Stomach (tissue), 9 donors: Measurements from ENCODE around the gene WDPCP. TPM values are rescaled to one million over a fixed set of nuclear protein-coding genes. Genes with fewer than 3 reads are reported as not detected.

ENCODE experiments used
- DNase-seq, 2 donors: peaks; one replicate each; pipeline versions ENCODE4 v3.0.0 to v3.0.0-alpha.2; 2013 to 2019
- H3K27ac ChIP-seq, 5 donors: fragments of 200-600 bp in 4 of 5; sonication (generic) in 4 of 5; one replicate each; pipeline ENCODE4 v1.5.1; 2013 to 2019; ENCODE audit warnings: mild to moderate bottlenecking in 1 of 5, moderate library complexity in 1 of 5
- H3K27me3 ChIP-seq, 3 donors: fragments of 200-600 bp; sonication (generic); one replicate each; pipeline ENCODE4 v1.5.1; 2017 to 2019; ENCODE audit warnings: mixed run types in 1 of 3
- H3K36me3 ChIP-seq, 4 donors: fragments of 200-600 bp; sonication (generic); 1 replicate in 3 of 4; 2 replicates in 1 of 4; pipeline ENCODE4 v1.5.1; 2016 to 2019
- H3K4me1 ChIP-seq, 4 donors: fragments of 200-600 bp; sonication (generic); one replicate each; pipeline ENCODE4 v1.5.1; 2016 to 2019
- H3K4me3 ChIP-seq, 4 donors: fragments of 200-600 bp; sonication (generic) in 3 of 4; one replicate each; pipeline ENCODE4 v1.5.1; 2016 to 2019; ENCODE audit warnings: mild to moderate bottlenecking in 1 of 4
- H3K9me3 ChIP-seq, 4 donors: fragments of 200-600 bp; sonication (generic); one replicate each; pipeline ENCODE4 v1.5.1; 2016 to 2019
- CTCF ChIP-seq, 7 experiments: fragments of 450-650 bp in 4 of 7; fragments of 200-600 bp in 3 of 7; sonication (generic) in 3 of 7; IDR thresholded peaks; one replicate each; pipeline ENCODE4 v1.5.1; 2016 to 2019; ENCODE audit warnings: antibody characterized with exemption in 7 of 7, control low read depth in 2 of 7, mild to moderate bottlenecking in 1 of 7
- EP300 ChIP-seq: sonication (generic); formaldehyde crosslinking; IDR thresholded peaks from one replicate; pipeline ENCODE4 v1.6.1; 2017; ENCODE audit warnings: antibody characterized with exemption
- POLR2A ChIP-seq, 4 donors: fragments of 450-650 bp; IDR thresholded peaks; one replicate each; pipeline ENCODE4 v1.6.1; 2016; ENCODE audit warnings: antibody characterized with exemption in 4 of 4, control low read depth in 2 of 4, mild to moderate bottlenecking in 1 of 4, moderate library complexity in 1 of 4
- POLR2AphosphoS5 ChIP-seq, 3 donors: sonication (generic); formaldehyde crosslinking; IDR thresholded peaks; one replicate each; pipeline ENCODE4 v1.6.1; 2016; ENCODE audit warnings: antibody characterized with exemption in 3 of 3
- WGBS, 5 donors: extraction: QIAGEN DNeasy Blood & Tissue Kit in 3 of 5; methylation state at CpG; one replicate each; pipeline versions ENCODE4 v1.1.5 to v1.1.7; 2013 to 2018; 5-methylcytosine and 5-hydroxymethylcytosine counted together
- intact Hi-C: fragments of 100-400 bp; cut with DNase I; formaldehyde crosslinking; loops from one replicate; pipeline ENCODE4 v1.15.1; 2023; ENCODE audit warnings: low total_unique reads
- polyA plus RNA-seq, 3 donors: library from polyadenylated mRNA; stranded (reverse); fragments of 200-250 nt; gene quantifications; one replicate each; pipeline ENCODE4 v1.2.3, GENCODE V29; 2013
- total RNA-seq, 5 donors: library from RNA; depleted of rRNA; stranded (reverse); fragments of >200 nt; gene quantifications; one replicate each; pipeline versions ENCODE4 v1.1.0 to v1.2.3, GENCODE V29; 2014 to 2016
- donor health status: healthy with polysubstance abuse.
- donor health status: Bipolar disorder and iron deficiency.
- donor health status: healthy.

Gene WDPCP
- total and polyA plus RNA-seq, 8 donors: 1.9 to 38.8 (median 7.7) TPM

GRCh38 chr2:63494968-63495367 is 93.3 kb downstream of the WDPCP start:
- WGBS, 5 donors: 90 to 100% (median 95%) methylated on average over 1 of the region's 1 CpG
- Histone ChIP-seq H3K4me1 (no peaks in the 10 kb centered on the region), H3K9me3 (no peaks in the 10 kb centered on the region), H3K27me3 (no peaks in the 10 kb centered on the region), H3K4me3 (no peak overlapping the region), H3K36me3 (peaks cover 0 to 4% (median 0%) of the 10 kb centered on the region in 4 donors), H3K27ac (no peak overlapping the region)
- TF ChIP-seq POLR2A (IDR thresholded peaks at IDR 0.05) (no peak), EP300 (no peak), POLR2AphosphoS5 (IDR thresholded peaks at IDR 0.05) (no peak), CTCF (IDR thresholded peaks at IDR 0.05) (no peak)
- DNase-seq: no peak
- intact Hi-C loops: no loop called here

- no peak for DNase-seq
- intact Hi-C loops: no loop called here
- no peaks in the 10 kb centered on the region for H3K27me3 ChIP-seq
- WGBS, 5 donors: 86 to 91% (median 89%) methylated on average over 7 of the region's 7 CpGs
- H3K27ac ChIP-seq: no peak overlapping the region
- H3K9me3 ChIP-seq: no peaks in the 10 kb centered on the region
- no peaks in the 10 kb centered on the region for H3K4me1 ChIP-seq
- peaks cover 0 to 4% (median 0%) of the 10 kb centered on the region in 4 donors for H3K36me3 ChIP-seq
- no peak for TF ChIP-seq CTCF (IDR thresholded peaks at IDR 0.05)
- no peak overlapping the region for H3K4me3 ChIP-seq
These were observed 94.2 kb downstream of the WDPCP start for GRCh38 chr2:63494100-63494499.

- no peak overlapping the region for H3K4me3 ChIP-seq
- no peaks in the 10 kb centered on the region for H3K9me3 ChIP-seq
- peak in 1 of 2 donors; percentile 69 for DNase-seq
- intact Hi-C loops: no loop called here
- no peaks in the 10 kb centered on the region for H3K27me3 ChIP-seq
- TF ChIP-seq CTCF (IDR thresholded peaks at IDR 0.05) (peak in 3 of 7 experiments; percentile 28 to 41 (median 31)), EP300 (no peak), POLR2AphosphoS5 (IDR thresholded peaks at IDR 0.05) (no peak), POLR2A (IDR thresholded peaks at IDR 0.05) (no peak)
- no peak overlapping the region for H3K27ac ChIP-seq
- H3K4me1 ChIP-seq: no peaks in the 10 kb centered on the region
- WGBS, 5 donors: 63 to 74% (median 67%) methylated on average over 2 of the region's 2 CpGs
- H3K36me3 ChIP-seq: peaks cover 0 to 4% (median 0%) of the 10 kb centered on the region in 4 donors
These were observed 100.1 kb downstream of the WDPCP start for GRCh38 chr2:63488118-63488713.

- TF ChIP-seq EP300 (no peak), POLR2AphosphoS5 (IDR thresholded peaks at IDR 0.05) (no peak), CTCF (IDR thresholded peaks at IDR 0.05) (no peak)
- no peaks in the 10 kb centered on the region for H3K4me1 ChIP-seq
- WGBS, 5 donors: 76 to 88% (median 82%) methylated on average over 2 of the region's 2 CpGs
- DNase-seq: no peak
- intact Hi-C loops: no loop called here
- no peaks in the 10 kb centered on the region for H3K27me3 ChIP-seq
- H3K27ac ChIP-seq: no peak overlapping the region
- H3K4me3 ChIP-seq: no peak overlapping the region
- no peaks in the 10 kb centered on the region for H3K9me3 ChIP-seq
- H3K36me3 ChIP-seq: peaks cover 0 to 4% (median 0%) of the 10 kb centered on the region in 4 donors
These were observed 101.4 kb downstream of the WDPCP start for GRCh38 chr2:63486861-63487290.
